NCI-H2227 treated with DMSO at 0.1 percent for 48 hours (cell line): Measurements from ENCODE around the gene MED12.

Experiments
- DNase-seq: peaks from one replicate; lab custom pipeline; 2025; lab: John Stamatoyannopoulos, UW

Gene MED12

GRCh38 chrX:71107245-71107644 lies 11.2 kb upstream of the MED12 start:
- no peak for DNase-seq

- DNase-seq, result no peak
Observed at GRCh38 chrX:71107762-71108360, 10.5 kb upstream of the MED12 start.

GRCh38 chrX:71109051-71109450 lies 9.3 kb upstream of the MED12 start:
- DNase-seq, result no peak

- no peak for DNase-seq
Observed at GRCh38 chrX:71111141-71111843, 7.1 kb upstream of the MED12 start, which contains the start of gene IL2RG. Gene IL2RG (minus strand): TSS chrX:71111577. CDS start chrX:71111539, 38 bp downstream.

GRCh38 chrX:71111921-71112431 lies 6.4 kb upstream of the MED12 start:
- no peak for DNase-seq

GRCh38 chrX:71117358-71117757 lies 1.0 kb upstream of the MED12 start:
- DNase-seq, result no peak

GRCh38 chrX:71118985-71119535 lies 664 bp downstream of the MED12 start:
- no peak for DNase-seq

GRCh38 chrX:71128166-71128833 lies 9.9 kb downstream of the MED12 start:
- DNase-seq, result no peak

- peak; percentile 54 for DNase-seq
Observed at GRCh38 chrX:71128915-71129765, 10.7 kb downstream of the MED12 start.

- DNase-seq, result no peak
Observed at GRCh38 chrX:71131510-71131909, 13.1 kb downstream of the MED12 start.

GRCh38 chrX:71140440-71140839 lies 22.0 kb downstream of the MED12 start:
- no peak for DNase-seq

GRCh38 chrX:71143508-71143907 lies 25.1 kb downstream of the MED12 start:
- DNase-seq, result no peak

- DNase-seq, result peak; percentile 14
Observed at GRCh38 chrX:71144651-71145050, 26.3 kb downstream of the MED12 start, which contains the start of gene NLGN3. Gene NLGN3 (plus strand): TSS chrX:71144841. CDS start chrX:71147750, 2,909 bp downstream.

- DNase-seq, result no peak
Observed at GRCh38 chrX:71147496-71148277, 29.3 kb downstream of the MED12 start.

- DNase-seq, result no peak
Observed at GRCh38 chrX:71148278-71148663, 29.9 kb downstream of the MED12 start.

- DNase-seq, result no peak
Observed at GRCh38 chrX:71151366-71151765, 33.0 kb downstream of the MED12 start.

- no peak for DNase-seq
Observed at GRCh38 chrX:71154196-71154595, 35.8 kb downstream of the MED12 start.

- no peak for DNase-seq
Observed at GRCh38 chrX:71154641-71155040, 36.2 kb downstream of the MED12 start.

- DNase-seq, result no peak
Observed at GRCh38 chrX:71158603-71159002, 40.2 kb downstream of the MED12 start.

GRCh38 chrX:71159335-71159734 lies 40.9 kb downstream of the MED12 start:
- no peak for DNase-seq

GRCh38 chrX:71160475-71160874 lies 42.1 kb downstream of the MED12 start:
- DNase-seq, result no peak
